OCI-LY1 (cell line): ENCODE measurements around the gene MVB12A.
A peak's percentile ranks its signal among the peaks of the same experiment; 100 is the strongest.

Experiments used
- H2AFZ ChIP-seq: fragments of 200-600 bp; sonication (generic), shearing (Covaris generic); 2 replicates; pipeline ENCODE4 v1.6.0; 2014; ENCODE audit warnings: antibody characterized with exemption, mild to moderate bottlenecking, low read length
- H3F3A ChIP-seq: fragments of 200-600 bp; sonication (generic), shearing (Covaris generic); 2 replicates; pipeline ENCODE4 v1.6.0; 2014; ENCODE audit warnings: mild to moderate bottlenecking, antibody characterized with exemption, low read length, moderate library complexity; ENCODE audit not compliant: insufficient read depth
- H3K27ac ChIP-seq: fragments of 200-600 bp; sonication (generic); 2 replicates; pipeline ENCODE4 v1.5.1; 2014; ENCODE audit warnings: low read length, mixed run types, mild to moderate bottlenecking, low read depth; ENCODE audit not compliant: poor library complexity, severe bottlenecking
- H3K27me3 ChIP-seq: fragments of 200-600 bp; sonication (generic); 2 replicates; pipeline ENCODE4 v1.6.0; 2014; ENCODE audit warnings: antibody characterized with exemption, mild to moderate bottlenecking, low read length, moderate library complexity; ENCODE audit not compliant: insufficient read depth
- H3K36me3 ChIP-seq: fragments of 200-600 bp; sonication (generic); 2 replicates; pipeline ENCODE4 v1.6.1; 2014; ENCODE audit warnings: mild to moderate bottlenecking, antibody characterized with exemption, low read length, moderate library complexity, mixed read lengths; ENCODE audit not compliant: insufficient read depth
- H3K4me1 ChIP-seq: fragments of 200-600 bp; sonication (generic); 2 replicates; pipeline ENCODE4 v1.5.1; 2014; ENCODE audit warnings: mild to moderate bottlenecking, low read length, moderate library complexity; ENCODE audit not compliant: insufficient read depth, severe bottlenecking
- H3K4me2 ChIP-seq: fragments of 200-600 bp; sonication (generic), shearing (Covaris generic); 2 replicates; pipeline ENCODE4 v1.6.1; 2014; ENCODE audit warnings: low read length
- H3K4me3 ChIP-seq: fragments of 200-600 bp; sonication (generic); 2 replicates; pipeline ENCODE4 v1.5.1; 2014; ENCODE audit warnings: low read length, low read depth, mild to moderate bottlenecking, mixed read lengths; ENCODE audit not compliant: poor library complexity, severe bottlenecking
- H3K79me2 ChIP-seq: fragments of 200-600 bp; shearing (Covaris generic); 2 replicates; pipeline ENCODE4 v1.6.1; 2016; ENCODE audit warnings: mixed run types, low read length, mixed read lengths; ENCODE audit not compliant: insufficient read depth
- H3K9ac ChIP-seq: fragments of 200-600 bp; sonication (generic), shearing (Covaris generic); 2 replicates; pipeline ENCODE4 v1.6.1; 2014; ENCODE audit warnings: mild to moderate bottlenecking, low read length, mixed read lengths
- H3K9me2 ChIP-seq: fragments of 200-600 bp; sonication (generic), shearing (Covaris generic); 2 replicates; pipeline ENCODE4 v1.6.1; 2014; ENCODE audit warnings: low read depth, mild to moderate bottlenecking, low read length, mixed read lengths
- H3K9me3 ChIP-seq: fragments of 200-600 bp; shearing (Covaris generic); 2 replicates; pipeline ENCODE4 v1.6.1; 2014; ENCODE audit warnings: low read length, mixed read lengths
- H4K20me1 ChIP-seq: fragments of 200-600 bp; sonication (generic), shearing (Covaris generic); 2 replicates; pipeline ENCODE4 v1.6.0; 2016; ENCODE audit warnings: mild to moderate bottlenecking, low read length; ENCODE audit not compliant: insufficient read depth
- EZH2 ChIP-seq: fragments of 200-600 bp; sonication (generic), shearing (Covaris generic); IDR thresholded peaks from 2 replicates; pipeline ENCODE4 v1.8.0; 2017; ENCODE audit warnings: borderline replicate concordance, mixed run types, mild to moderate bottlenecking, antibody characterized with exemption, low read length, moderate library complexity, mixed read lengths
- TF ChIP-seq, protein P1 (sequence below): fragments of 200-600 bp; sonication (generic), shearing (Covaris generic); IDR thresholded peaks from 2 replicates; pipeline ENCODE4 v1.5.1; 2017; ENCODE audit warnings: mild to moderate bottlenecking, antibody characterized with exemption, low read length, moderate library complexity, mixed read lengths

MVB12A gene

DNA sequence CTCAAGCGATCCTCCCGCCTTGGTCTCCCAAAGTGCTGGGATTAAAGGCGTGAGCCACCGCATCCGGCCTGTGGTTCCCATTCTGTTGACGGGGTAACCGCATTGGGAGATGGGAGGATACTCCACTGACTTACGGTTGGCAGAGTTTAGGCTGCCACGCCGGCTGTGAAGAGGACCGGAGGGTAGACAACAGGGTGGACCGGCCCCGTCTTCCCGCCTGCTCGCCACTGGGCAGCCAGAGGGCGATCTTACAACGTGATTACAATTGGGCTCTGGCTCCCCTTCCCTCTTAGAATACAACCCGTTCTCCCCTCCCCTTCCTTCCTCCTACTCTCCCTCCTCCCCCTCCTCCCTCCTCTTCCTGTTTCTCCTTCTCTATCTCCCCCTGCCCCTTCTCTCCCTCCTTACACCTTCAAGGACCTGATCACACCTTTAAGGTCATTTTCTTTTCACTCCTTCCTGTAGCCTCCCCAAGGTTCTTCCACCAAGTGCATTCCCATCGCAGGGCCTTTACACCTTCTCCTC is 24.9 kb upstream of the MVB12A start:
- Histone ChIP-seq H2AFZ (no peak overlapping the region), H3K79me2 (no peaks in the 10 kb centered on the region), H4K20me1 (no peaks in the 10 kb centered on the region), H3K36me3 (peaks cover 11% of the 10 kb centered on the region), H3K27ac (peak overlapping the region; percentile 41), H3K9me2 (no peaks in the 10 kb centered on the region), H3K4me3 (no peak overlapping the region), H3K9me3 (peaks cover 1% of the 10 kb centered on the region; the same call in 1 of the 2 replicates), H3K27me3 (no peaks in the 10 kb centered on the region), H3K4me2 (no peak overlapping the region), H3F3A (no peaks in the 10 kb centered on the region), H3K4me1 (peaks cover 16% of the 10 kb centered on the region), H3K9ac (no peak overlapping the region)
- TF ChIP-seq, protein P1, sequence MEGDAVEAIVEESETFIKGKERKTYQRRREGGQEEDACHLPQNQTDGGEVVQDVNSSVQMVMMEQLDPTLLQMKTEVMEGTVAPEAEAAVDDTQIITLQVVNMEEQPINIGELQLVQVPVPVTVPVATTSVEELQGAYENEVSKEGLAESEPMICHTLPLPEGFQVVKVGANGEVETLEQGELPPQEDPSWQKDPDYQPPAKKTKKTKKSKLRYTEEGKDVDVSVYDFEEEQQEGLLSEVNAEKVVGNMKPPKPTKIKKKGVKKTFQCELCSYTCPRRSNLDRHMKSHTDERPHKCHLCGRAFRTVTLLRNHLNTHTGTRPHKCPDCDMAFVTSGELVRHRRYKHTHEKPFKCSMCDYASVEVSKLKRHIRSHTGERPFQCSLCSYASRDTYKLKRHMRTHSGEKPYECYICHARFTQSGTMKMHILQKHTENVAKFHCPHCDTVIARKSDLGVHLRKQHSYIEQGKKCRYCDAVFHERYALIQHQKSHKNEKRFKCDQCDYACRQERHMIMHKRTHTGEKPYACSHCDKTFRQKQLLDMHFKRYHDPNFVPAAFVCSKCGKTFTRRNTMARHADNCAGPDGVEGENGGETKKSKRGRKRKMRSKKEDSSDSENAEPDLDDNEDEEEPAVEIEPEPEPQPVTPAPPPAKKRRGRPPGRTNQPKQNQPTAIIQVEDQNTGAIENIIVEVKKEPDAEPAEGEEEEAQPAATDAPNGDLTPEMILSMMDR, result peak; percentile 83
- TF ChIP-seq EZH2, result no peak

DNA sequence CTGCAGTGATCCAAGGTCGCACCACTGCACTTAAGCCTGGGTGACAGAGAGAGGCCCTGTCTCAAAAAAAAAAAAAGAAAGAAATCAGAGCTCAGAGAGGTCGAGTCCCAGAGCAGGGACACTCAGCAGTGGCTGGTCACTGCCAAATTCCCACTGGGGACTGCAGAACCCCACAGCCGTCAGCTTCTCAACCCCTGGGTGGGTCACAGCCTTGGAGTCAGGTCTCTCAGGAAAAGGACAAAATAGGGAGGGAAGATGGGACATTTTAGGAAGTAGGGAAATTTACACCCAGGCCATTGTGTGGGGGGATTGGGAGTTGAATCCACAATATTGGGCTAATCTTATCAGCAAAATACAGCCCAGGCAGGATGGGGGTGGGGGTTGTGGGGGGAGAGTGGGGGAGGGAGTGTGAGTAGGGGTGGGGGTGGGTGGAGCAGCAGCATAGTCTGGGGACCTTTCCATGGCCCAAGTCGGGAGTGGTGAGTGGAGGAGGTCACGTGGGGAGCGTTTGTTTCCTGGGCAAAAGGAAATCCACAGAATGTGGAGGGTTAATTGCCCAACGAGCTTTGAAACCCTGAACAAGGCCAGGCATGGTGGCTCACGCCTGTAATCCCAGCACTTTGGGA is 20.8 kb upstream of the MVB12A start:
- no peaks in the 10 kb centered on the region for H4K20me1 ChIP-seq
- H3K36me3 ChIP-seq, result peaks cover 35% of the 10 kb centered on the region
- H3K27ac ChIP-seq, result no peak overlapping the region
- no peaks in the 10 kb centered on the region for H3K9me3 ChIP-seq
- no peaks in the 10 kb centered on the region for H3F3A ChIP-seq
- no peaks in the 10 kb centered on the region for H3K9me2 ChIP-seq
- H2AFZ ChIP-seq, result no peak overlapping the region
- H3K4me1 ChIP-seq, result peaks cover 10% of the 10 kb centered on the region
- H3K4me2 ChIP-seq, result no peak overlapping the region
- H3K79me2 ChIP-seq, result no peaks in the 10 kb centered on the region
- H3K4me3 ChIP-seq, result no peak overlapping the region
- no peak for TF ChIP-seq EZH2
- TF ChIP-seq, protein P1, result no peak
- no peak overlapping the region for H3K9ac ChIP-seq
- H3K27me3 ChIP-seq, result no peaks in the 10 kb centered on the region

DNA sequence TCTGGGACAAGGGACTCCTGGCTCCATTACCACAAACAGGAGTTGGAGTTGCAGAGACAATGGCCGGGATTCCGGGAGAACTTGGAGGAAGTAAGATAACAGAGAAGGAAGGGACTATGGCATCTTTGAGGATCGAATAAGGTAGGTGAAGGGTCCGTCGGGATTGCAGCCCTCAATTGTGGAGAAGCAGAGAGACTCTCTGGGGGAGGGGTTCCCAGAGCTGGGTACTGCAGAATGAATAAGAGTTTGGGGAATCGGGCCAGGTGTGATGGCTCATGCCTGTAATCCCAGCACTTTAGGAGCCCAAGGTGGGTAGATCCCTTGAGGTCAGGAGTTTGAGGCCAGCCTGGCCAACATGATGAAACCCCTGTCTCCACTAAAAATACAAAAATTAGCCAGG is 18.2 kb upstream of the MVB12A start:
- TF ChIP-seq, protein P1, result no peak
- TF ChIP-seq EZH2, result no peak
- Histone ChIP-seq H4K20me1 (no peaks in the 10 kb centered on the region), H3K27me3 (no peaks in the 10 kb centered on the region), H3K4me2 (no peak overlapping the region), H3K27ac (no peak overlapping the region), H3K9ac (no peak overlapping the region), H3K4me3 (no peak overlapping the region), H3K9me3 (no peaks in the 10 kb centered on the region), H3K36me3 (peaks cover 35% of the 10 kb centered on the region), H2AFZ (no peak overlapping the region), H3K9me2 (no peaks in the 10 kb centered on the region), H3F3A (no peaks in the 10 kb centered on the region), H3K4me1 (peaks cover 28% of the 10 kb centered on the region), H3K79me2 (peaks cover 11% of the 10 kb centered on the region)
